Transverse colon (tissue), 4 donors: ENCODE measurements around the gene OR4D1. TPM values are rescaled to one million over a fixed set of nuclear protein-coding genes. Genes with fewer than 3 reads are reported as not detected.
"Not testable (repeated sequence)": the region's sequence is repeated elsewhere in the genome, so short reads cannot be mapped to it uniquely, and the experiment has no call there.

ENCODE experiments used
- DNase-seq: peaks from one replicate; pipeline ENCODE4 v3.0.0-alpha.2; 2019
- H3K27ac ChIP-seq, 4 donors: fragments of 200-600 bp; sonication (generic); 2 replicates each; pipeline ENCODE4 v1.5.1; 2016 to 2018; ENCODE audit warnings: inconsistent platforms in 4 of 4
- H3K27me3 ChIP-seq: fragments of 200-600 bp; sonication (generic); 2 replicates; pipeline ENCODE4 v1.5.1; 2017; ENCODE audit warnings: inconsistent platforms
- H3K36me3 ChIP-seq, 4 donors: fragments of 200-600 bp; sonication (generic); 2 replicates each; pipeline ENCODE4 v1.5.1; 2017 to 2019; ENCODE audit warnings: inconsistent platforms in 4 of 4
- H3K4me1 ChIP-seq, 4 donors: fragments of 200-600 bp; sonication (generic); 2 replicates each; pipeline ENCODE4 v1.5.1; 2017 to 2020; ENCODE audit warnings: inconsistent platforms in 4 of 4
- H3K4me3 ChIP-seq, 4 donors: fragments of 200-600 bp; sonication (generic); 1 replicate in 1 of 4; 2 replicates in 3 of 4; pipeline versions ENCODE4 v1.5.1 to v1.6.1; 2017 to 2019; ENCODE audit warnings: inconsistent platforms in 4 of 4
- H3K9me3 ChIP-seq, 2 donors: fragments of 200-600 bp; sonication (generic); 2 replicates each; pipeline ENCODE4 v1.5.1; 2017 to 2019; ENCODE audit warnings: inconsistent platforms in 2 of 2
- CTCF ChIP-seq, 5 experiments: fragments of 200-600 bp in 3 of 5; fragments of 450-650 bp in 2 of 5; sonication (generic) in 3 of 5; IDR thresholded peaks; 1 replicate in 2 of 5; 2 replicates in 3 of 5; pipeline ENCODE4 v1.5.1; 2016 to 2017; ENCODE audit warnings: antibody characterized with exemption in 5 of 5, inconsistent platforms in 3 of 5, mild to moderate bottlenecking in 2 of 5, moderate library complexity in 1 of 5
- EP300 ChIP-seq: sonication (generic); formaldehyde crosslinking; IDR thresholded peaks from one replicate; pipeline ENCODE4 v1.6.1; 2017; ENCODE audit warnings: antibody characterized with exemption, low read depth
- POLR2A ChIP-seq: fragments of 450-650 bp; IDR thresholded peaks from one replicate; pipeline ENCODE4 v1.6.1; 2016; ENCODE audit warnings: antibody characterized with exemption, mild to moderate bottlenecking, moderate library complexity
- POLR2AphosphoS5 ChIP-seq, 3 donors: sonication (generic); formaldehyde crosslinking; IDR thresholded peaks; one replicate each; pipeline ENCODE4 v1.6.1; 2016; ENCODE audit warnings: antibody characterized with exemption in 3 of 3
- WGBS, 2 donors: methylation state at CpG; one replicate each; pipeline ENCODE4 v1.1.5; 2018; ENCODE audit warnings: low coverage in 1 of 2; 5-methylcytosine and 5-hydroxymethylcytosine counted together
- in situ Hi-C, 4 donors: fragments of 200-750 bp; cut with MboI; loops; one replicate each; pipeline versions ENCODE4 v1.15.0 to v1.15.1; 2017; ENCODE audit warnings: low sequenced_read_pairs in 3 of 4, low pct_ligation_motif_present in 1 of 4, low pct_unique_long_range_greater_than_20kb in 1 of 4
- intact Hi-C: fragments of 100-400 bp; cut with DNase I; formaldehyde crosslinking; loops from one replicate; pipeline ENCODE4 v1.15.1; 2023; ENCODE audit warnings: low total_unique reads
- total RNA-seq, 4 donors: library from RNA; depleted of rRNA; stranded (reverse); fragments of >200 nt; gene quantifications; one replicate each; pipeline ENCODE4 v1.1.0, GENCODE V29; 2016

OR4D1 gene
- total RNA-seq, 4 donors from 2014 or later = not detected

GRCh38 chr17:58141505-58141904 is 6.7 kb upstream of the OR4D1 start:
- TF ChIP-seq CTCF (IDR thresholded peaks at IDR 0.05) (no peak), POLR2A (no peak), EP300 (no peak), POLR2AphosphoS5 (IDR thresholded peaks at IDR 0.05) (no peak)
- Histone ChIP-seq H3K36me3 (no peaks in the 10 kb centered on the region), H3K27ac (no peak overlapping the region), H3K27me3 (peaks cover 23% of the 10 kb centered on the region), H3K9me3 (peaks cover 23 to 24% of the 10 kb centered on the region in 2 donors), H3K4me1 (no peaks in the 10 kb centered on the region), H3K4me3 (no peak overlapping the region)
- no peak for DNase-seq
- intact Hi-C loops (no loop called here), in situ Hi-C loops (loop anchor here in 1 of 4 donors (25.0 kb wide), 1 partner anchor 96 kb away; the partner anchor contains the start of gene LPO)
- WGBS, 2 donors = 80% methylated on average over 5 of the region's 5 CpGs; no CpG with 5 or more reads in 1 of the 2 donors

GRCh38 chr17:58143335-58143734 is 4.8 kb upstream of the OR4D1 start:
- 90 to 100% methylated on average over 2 to 4 of the region's 4 CpGs for WGBS, 2 donors
- H3K27ac ChIP-seq, DNase-seq, H3K4me1 ChIP-seq, intact Hi-C loops, H3K36me3 ChIP-seq, H3K4me3 ChIP-seq, H3K27me3 ChIP-seq: not testable (repeated sequence)
- peaks cover 23 to 24% of the 10 kb centered on the region in 2 donors for H3K9me3 ChIP-seq
- in situ Hi-C loops = loop anchor here in 1 of 4 donors (25.0 kb wide), 1 partner anchor 94 kb away; the partner anchor contains the start of gene LPO

GRCh38 chr17:58144801-58145200 is 3.4 kb upstream of the OR4D1 start:
- H3K9me3 ChIP-seq = peaks cover 23 to 24% of the 10 kb centered on the region in 2 donors
- no peak for TF ChIP-seq CTCF (IDR thresholded peaks at IDR 0.05)
- no peak for TF ChIP-seq EP300
- no peak for TF ChIP-seq POLR2AphosphoS5 (IDR thresholded peaks at IDR 0.05)
- TF ChIP-seq POLR2A = no peak
- no peaks in the 10 kb centered on the region for H3K36me3 ChIP-seq
- H3K4me3 ChIP-seq = no peak overlapping the region
- H3K27ac ChIP-seq = no peak overlapping the region
- DNase-seq = no peak
- WGBS, 2 donors = 82 to 87% methylated on average over 1 of the region's 1 CpG
- in situ Hi-C loops (loop anchor here in 1 of 4 donors (25.0 kb wide), 1 partner anchor 92 kb away; the partner anchor contains the start of gene LPO), intact Hi-C loops (no loop called here)
- peaks cover 8% of the 10 kb centered on the region for H3K27me3 ChIP-seq
- no peaks in the 10 kb centered on the region for H3K4me1 ChIP-seq

- Histone ChIP-seq H3K27ac (no peak overlapping the region), H3K9me3 (peaks cover 23% of the 10 kb centered on the region in 2 donors), H3K36me3 (no peaks in the 10 kb centered on the region), H3K4me3 (no peak overlapping the region), H3K27me3 (peaks cover 27% of the 10 kb centered on the region), H3K4me1 (no peaks in the 10 kb centered on the region)
- DNase-seq = no peak
- no peak for TF ChIP-seq POLR2A
- TF ChIP-seq EP300 = no peak
- no peak for TF ChIP-seq CTCF (IDR thresholded peaks at IDR 0.05)
- no peak for TF ChIP-seq POLR2AphosphoS5 (IDR thresholded peaks at IDR 0.05)
- intact Hi-C loops (no loop called here), in situ Hi-C loops (loop anchor here in 1 of 4 donors (25.0 kb wide), 1 partner anchor 89 kb away; the partner anchor contains the start of gene LPO)
- WGBS, 2 donors = 81 to 91% methylated on average over 3 of the region's 3 CpGs
Observed at GRCh38 chr17:58148609-58149008, 425 bp downstream of the OR4D1 start.

GRCh38 chr17:58150394-58150793 is 2.2 kb downstream of the OR4D1 start:
- WGBS, 2 donors = 48 to 67% methylated on average over 1 to 6 of the region's 6 CpGs
- intact Hi-C loops (no loop called here), in situ Hi-C loops (no loop called here)
- Histone ChIP-seq H3K27me3 (peaks cover 43% of the 10 kb centered on the region), H3K36me3 (no peaks in the 10 kb centered on the region), H3K27ac (no peak overlapping the region), H3K4me3 (no peak overlapping the region), H3K9me3 (peaks cover 7 to 9% of the 10 kb centered on the region in 2 donors), H3K4me1 (no peaks in the 10 kb centered on the region)
- DNase-seq = no peak
- TF ChIP-seq POLR2A = no peak
- TF ChIP-seq EP300 = no peak
- TF ChIP-seq POLR2AphosphoS5 (IDR thresholded peaks at IDR 0.05) = no peak
- TF ChIP-seq CTCF (IDR thresholded peaks at IDR 0.05) = no peak
